ENCODE data around the gene RAD23B. TPM values are rescaled to one million over a fixed set of nuclear protein-coding genes. Genes with fewer than 3 reads are reported as not detected.
"Not testable (repeated sequence)": the region's sequence is repeated elsewhere in the genome, so short reads cannot be mapped to it uniquely, and the experiment has no call there.

Gene RAD23B
- total RNA-seq, 2 experiments from 2014 or later, result 114 to 188 TPM

GRCh38 chr9:107249131-107249533, 33.9 kb upstream of the RAD23B start:
- Mint-ChIP-seq H3K9me3 (ENCODE audit: low read depth) (no peaks in the 10 kb centered on the region), H3K36me3 (ENCODE audit: low read depth) (no peaks in the 10 kb centered on the region), H3K27me3 (peaks cover 6% of the 10 kb centered on the region), H3K27ac (no peak overlapping the region), H3K4me1 (peaks cover 11% of the 10 kb centered on the region), H3K4me3 (no peak overlapping the region)
- CTCF ChIA-PET, result interaction anchor here (0.7 kb wide), 1 partner anchor 1831 kb away, joined by 3 read pairs; no protein-coding TSS in a partner anchor
- POLR2A ChIA-PET, result no interaction called here
- ATAC-seq (no peak), DNase-seq (no peak)
- intact Hi-C loops (cut with DNase I, micrococcal nuclease), result no loop called here

- no peaks in the 10 kb centered on the region for H3K36me3 Mint-ChIP-seq (ENCODE audit: low read depth)
- H3K27ac Mint-ChIP-seq, result no peak overlapping the region
- intact Hi-C loops (cut with DNase I, micrococcal nuclease), result no loop called here
- ATAC-seq (no peak), DNase-seq (no peak)
- ChIA-PET POLR2A (no interaction called here), CTCF (no interaction called here)
- no peaks in the 10 kb centered on the region for H3K9me3 Mint-ChIP-seq (ENCODE audit: low read depth)
- H3K4me3 Mint-ChIP-seq, result no peak overlapping the region
- H3K27me3 Mint-ChIP-seq, result peaks cover 6% of the 10 kb centered on the region
- H3K4me1 Mint-ChIP-seq, result peaks cover 9% of the 10 kb centered on the region
Measured at GRCh38 chr9:107249665-107250285, 33.3 kb upstream of the RAD23B start.

- Mint-ChIP-seq H3K36me3 (ENCODE audit: low read depth) (no peaks in the 10 kb centered on the region), H3K27me3 (peaks cover 6% of the 10 kb centered on the region), H3K4me3 (no peak overlapping the region), H3K9me3 (ENCODE audit: low read depth) (no peaks in the 10 kb centered on the region), H3K4me1 (peaks cover under 1% of the 10 kb centered on the region), H3K27ac (no peak overlapping the region)
- POLR2A ChIA-PET, result no interaction called here
- no peak for ATAC-seq
- intact Hi-C loops (cut with DNase I, micrococcal nuclease), result no loop called here
- DNase-seq, result no peak
- CTCF ChIA-PET, result interaction anchor here (1.0 kb wide), 2 partner anchors 9 to 89 kb away, joined by 4 to 5 read pairs; no protein-coding TSS in a partner anchor
Measured at GRCh38 chr9:107251756-107252322, 31.2 kb upstream of the RAD23B start.

GRCh38 chr9:107258919-107259318, 24.2 kb upstream of the RAD23B start:
- Mint-ChIP-seq H3K27ac (no peak overlapping the region), H3K9me3 (ENCODE audit: low read depth) (no peaks in the 10 kb centered on the region), H3K4me3 (no peak overlapping the region), H3K27me3 (peaks cover 9% of the 10 kb centered on the region), H3K36me3 (ENCODE audit: low read depth) (no peaks in the 10 kb centered on the region), H3K4me1 (no peaks in the 10 kb centered on the region)
- ChIA-PET POLR2A (no interaction called here), CTCF (no interaction called here)
- no peak for ATAC-seq
- DNase-seq, result no peak
- intact Hi-C loops (cut with DNase I, micrococcal nuclease), result no loop called here

- H3K27me3 Mint-ChIP-seq; H3K4me1 Mint-ChIP-seq; H3K4me3 Mint-ChIP-seq; DNase-seq; H3K36me3 Mint-ChIP-seq (ENCODE audit: low read depth); intact Hi-C loops (cut with DNase I, micrococcal nuclease); POLR2A ChIA-PET; H3K9me3 Mint-ChIP-seq (ENCODE audit: low read depth); ATAC-seq; H3K27ac Mint-ChIP-seq: not testable (repeated sequence)
- CTCF ChIA-PET, result interaction anchor here (0.6 to 1.0 kb wide), 2 partner anchors 7 to 27 kb away, joined by 3 to 4 read pairs; no protein-coding TSS in a partner anchor
Measured at GRCh38 chr9:107259751-107260313, 23.2 kb upstream of the RAD23B start.

GRCh38 chr9:107260437-107261081, 22.5 kb upstream of the RAD23B start:
- CTCF ChIA-PET, result interaction anchor here (0.5 to 1.0 kb wide), 3 partner anchors 8 to 39 kb away, joined by 3 to 4 read pairs (median 3); no protein-coding TSS in a partner anchor
- H3K9me3 Mint-ChIP-seq (ENCODE audit: low read depth), result peaks cover 4% of the 10 kb centered on the region
- intact Hi-C loops (cut with DNase I, micrococcal nuclease), result no loop called here
- H3K27me3 Mint-ChIP-seq, result peaks cover 9% of the 10 kb centered on the region
- H3K4me1 Mint-ChIP-seq, result no peaks in the 10 kb centered on the region
- no peak overlapping the region for H3K4me3 Mint-ChIP-seq
- DNase-seq (no peak), ATAC-seq (no peak)
- POLR2A ChIA-PET, result no interaction called here
- H3K36me3 Mint-ChIP-seq (ENCODE audit: low read depth), result no peaks in the 10 kb centered on the region
- H3K27ac Mint-ChIP-seq, result no peak overlapping the region

GRCh38 chr9:107261106-107261505, 22.0 kb upstream of the RAD23B start:
- ATAC-seq (no peak), DNase-seq (no peak)
- H3K4me3 Mint-ChIP-seq, result no peak overlapping the region
- H3K9me3 Mint-ChIP-seq (ENCODE audit: low read depth), result peaks cover 4% of the 10 kb centered on the region
- POLR2A ChIA-PET, result no interaction called here
- H3K4me1 Mint-ChIP-seq, result no peaks in the 10 kb centered on the region
- H3K27ac Mint-ChIP-seq, result no peak overlapping the region
- intact Hi-C loops (cut with DNase I, micrococcal nuclease), result no loop called here
- no peaks in the 10 kb centered on the region for H3K36me3 Mint-ChIP-seq (ENCODE audit: low read depth)
- H3K27me3 Mint-ChIP-seq, result peaks cover 9% of the 10 kb centered on the region
- CTCF ChIA-PET, result interaction anchor here (0.5 to 1.0 kb wide), 2 partner anchors 9 to 40 kb away, joined by 3 to 4 read pairs; no protein-coding TSS in a partner anchor

- DNase-seq (no peak), ATAC-seq (no peak)
- Mint-ChIP-seq H3K4me1 (no peaks in the 10 kb centered on the region), H3K27me3 (peaks cover 12% of the 10 kb centered on the region), H3K9me3 (ENCODE audit: low read depth) (peaks cover 4% of the 10 kb centered on the region), H3K36me3 (ENCODE audit: low read depth) (no peaks in the 10 kb centered on the region), H3K4me3 (no peak overlapping the region), H3K27ac (no peak overlapping the region)
- CTCF ChIA-PET, result no interaction called here
- intact Hi-C loops (cut with DNase I, micrococcal nuclease), result no loop called here
- POLR2A ChIA-PET, result no interaction called here
Measured at GRCh38 chr9:107263289-107263688, 19.8 kb upstream of the RAD23B start.

GRCh38 chr9:107266624-107267368, 16.3 kb upstream of the RAD23B start:
- Mint-ChIP-seq H3K36me3 (ENCODE audit: low read depth) (no peaks in the 10 kb centered on the region), H3K4me3 (no peak overlapping the region), H3K27me3 (peaks cover 11% of the 10 kb centered on the region), H3K9me3 (ENCODE audit: low read depth) (peaks cover 4% of the 10 kb centered on the region), H3K27ac (no peak overlapping the region), H3K4me1 (no peaks in the 10 kb centered on the region)
- DNase-seq (no peak), ATAC-seq (no peak)
- POLR2A ChIA-PET, result no interaction called here
- intact Hi-C loops (cut with DNase I, micrococcal nuclease), result no loop called here
- CTCF ChIA-PET, result no interaction called here

- DNase-seq, result no peak
- Mint-ChIP-seq H3K27me3 (peaks cover 9% of the 10 kb centered on the region), H3K9me3 (ENCODE audit: low read depth) (peaks cover 4% of the 10 kb centered on the region), H3K4me3 (no peak overlapping the region), H3K27ac (no peak overlapping the region), H3K36me3 (ENCODE audit: low read depth) (no peaks in the 10 kb centered on the region), H3K4me1 (no peaks in the 10 kb centered on the region)
- ChIA-PET CTCF (interaction anchor here (0.6 kb wide), 1 partner anchor 71 kb away, joined by 3 read pairs; no protein-coding TSS in a partner anchor), POLR2A (no interaction called here)
- ATAC-seq, result no peak
- intact Hi-C loops (cut with DNase I, micrococcal nuclease), result no loop called here
Measured at GRCh38 chr9:107268560-107268959, 14.5 kb upstream of the RAD23B start.

- no peak overlapping the region for H3K27ac Mint-ChIP-seq
- intact Hi-C loops (cut with DNase I, micrococcal nuclease), result no loop called here
- POLR2A ChIA-PET, result no interaction called here
- H3K4me3 Mint-ChIP-seq, result no peak overlapping the region
- H3K36me3 Mint-ChIP-seq (ENCODE audit: low read depth), result no peaks in the 10 kb centered on the region
- H3K9me3 Mint-ChIP-seq (ENCODE audit: low read depth), result peaks cover 4% of the 10 kb centered on the region
- peaks cover 14% of the 10 kb centered on the region for H3K27me3 Mint-ChIP-seq
- ATAC-seq, result no peak
- CTCF ChIA-PET, result interaction anchor here (0.9 to 1.5 kb wide), 3 partner anchors 13 to 73 kb away, joined by 3 read pairs; no protein-coding TSS in a partner anchor
- no peak for DNase-seq
- H3K4me1 Mint-ChIP-seq, result no peaks in the 10 kb centered on the region
Measured at GRCh38 chr9:107269254-107269653, 13.8 kb upstream of the RAD23B start.

Measured in activated CD4-positive, alpha-beta T cell treated with anti-CD3 and anti-CD28 coated beads for 36 hours (primary cell).